GM12801 (cell line): ENCODE measurements around the gene PNPLA5.

Experiments used
- CTCF ChIP-seq: IDR thresholded peaks from one replicate; pipeline ENCODE4 v1.5.1; 2011; ENCODE audit warnings: control low read depth; ENCODE audit not compliant: insufficient read length; ENCODE audit errors: extremely low read depth

PNPLA5 gene

GRCh38 chr22:43889860-43890253, 2.0 kb downstream of the PNPLA5 start:
- no peak for TF ChIP-seq CTCF

DNA sequence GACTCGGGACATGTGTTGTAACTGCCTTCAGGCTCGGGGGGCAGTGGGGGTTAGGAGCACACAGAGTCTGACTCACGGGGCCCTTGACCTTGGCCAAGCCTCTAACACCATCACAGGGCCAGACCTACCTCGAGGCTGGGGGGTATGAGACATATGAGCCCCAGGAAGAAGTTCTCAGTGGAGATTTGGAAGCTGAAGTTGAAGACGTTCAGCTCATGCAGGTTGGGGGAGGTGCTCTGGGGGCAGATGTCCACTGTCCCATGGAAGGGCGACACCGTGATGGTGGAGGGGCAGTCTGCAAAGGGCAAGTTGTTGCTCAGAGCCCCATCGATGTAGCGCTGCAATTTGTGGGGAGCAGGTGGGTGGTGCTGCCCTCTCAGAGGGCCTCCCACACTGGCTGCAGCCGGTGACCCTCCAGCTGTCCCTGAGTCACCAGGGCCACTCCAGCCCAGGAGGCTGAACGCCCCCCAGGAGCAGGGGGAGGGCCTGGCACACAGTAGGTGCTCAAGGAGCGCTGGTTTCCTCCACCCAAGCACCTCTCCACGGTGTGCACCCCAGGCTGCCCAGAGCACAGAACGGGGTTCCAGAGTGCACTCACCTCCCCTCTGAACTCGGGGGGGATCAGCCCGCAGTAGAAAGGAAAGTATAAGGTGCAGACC, 2.5 kb downstream of the PNPLA5 start:
- TF ChIP-seq CTCF = no peak

DNA sequence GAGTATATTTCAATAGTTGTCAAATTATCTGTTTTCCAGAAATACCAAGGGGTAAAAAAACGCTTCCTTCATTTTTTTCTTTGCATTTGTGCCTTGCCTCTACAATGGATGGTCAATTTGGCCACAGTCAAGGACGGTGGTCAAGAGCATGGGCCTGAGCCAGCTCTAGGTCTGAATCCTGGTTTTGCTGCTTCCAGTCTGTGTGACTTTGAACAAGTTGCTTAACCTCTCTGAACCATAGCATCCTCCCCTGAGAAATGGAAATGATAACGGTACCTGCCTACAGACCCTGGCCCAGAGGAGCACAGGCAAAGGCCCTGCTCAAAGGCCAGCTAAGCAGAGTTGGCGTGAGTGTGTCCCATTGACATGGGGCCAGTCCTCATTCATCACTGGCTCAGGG, 3.1 kb downstream of the PNPLA5 start:
- no peak for TF ChIP-seq CTCF

DNA sequence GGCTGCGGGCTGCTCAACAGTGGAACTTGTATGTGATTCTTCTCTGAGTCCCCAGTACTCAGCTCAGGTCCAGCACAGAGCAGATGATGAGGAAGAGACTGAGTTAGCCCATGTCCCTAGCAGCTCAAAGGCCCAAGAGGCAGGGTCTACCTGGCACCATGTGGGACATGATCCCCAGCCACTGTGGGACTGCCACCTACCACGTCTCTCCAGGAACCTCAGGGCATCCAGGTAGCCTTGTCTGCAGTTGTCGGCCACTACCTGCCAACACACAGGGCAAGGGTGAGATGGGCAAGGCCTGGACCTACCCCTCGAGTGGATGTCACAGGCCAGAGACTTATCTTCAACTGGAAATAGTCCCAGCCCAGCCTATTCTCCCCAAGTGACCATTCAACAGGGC, 4.4 kb downstream of the PNPLA5 start:
- TF ChIP-seq CTCF = no peak

DNA sequence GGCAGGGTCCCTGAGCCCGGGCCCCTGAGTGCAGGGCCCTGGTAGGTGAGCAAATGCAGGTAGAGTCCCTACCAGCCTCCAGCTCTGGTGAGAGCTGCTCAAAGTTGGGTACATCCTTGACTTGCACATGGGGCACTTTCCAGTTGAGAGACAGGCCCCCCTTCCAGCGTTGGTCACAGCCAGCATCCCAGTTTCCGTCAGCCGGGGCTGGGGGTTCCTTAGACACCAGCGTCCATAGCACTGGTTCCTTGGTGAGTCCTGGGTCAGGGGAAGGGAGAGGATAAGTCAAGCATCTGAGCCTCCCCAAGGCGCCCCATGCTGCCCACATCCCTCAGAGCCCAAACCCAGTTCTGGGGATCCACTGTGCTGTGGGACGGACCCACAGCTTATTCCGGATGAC, 5.6 kb downstream of the PNPLA5 start:
- TF ChIP-seq CTCF = no peak

DNA sequence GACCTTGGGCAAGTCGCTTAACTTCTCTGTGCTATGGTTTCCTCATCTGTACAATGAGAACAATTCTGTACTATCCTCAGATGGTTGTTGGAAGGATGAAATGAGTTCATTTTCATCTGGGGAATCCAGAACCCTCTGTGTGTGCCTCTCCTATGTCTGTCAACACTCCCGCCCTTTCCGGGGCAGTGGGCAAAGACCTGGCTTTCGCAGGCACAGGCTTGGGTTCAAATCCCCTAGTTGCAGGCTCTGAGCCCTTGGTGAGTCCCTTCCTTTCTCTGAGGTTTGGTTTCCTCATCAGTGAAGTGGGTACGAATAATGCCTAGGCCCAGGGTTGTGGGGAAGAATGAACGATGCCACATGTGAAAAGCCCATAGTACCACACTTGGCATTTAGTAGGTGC, 6.0 kb downstream of the PNPLA5 start:
- TF ChIP-seq CTCF = no peak

DNA sequence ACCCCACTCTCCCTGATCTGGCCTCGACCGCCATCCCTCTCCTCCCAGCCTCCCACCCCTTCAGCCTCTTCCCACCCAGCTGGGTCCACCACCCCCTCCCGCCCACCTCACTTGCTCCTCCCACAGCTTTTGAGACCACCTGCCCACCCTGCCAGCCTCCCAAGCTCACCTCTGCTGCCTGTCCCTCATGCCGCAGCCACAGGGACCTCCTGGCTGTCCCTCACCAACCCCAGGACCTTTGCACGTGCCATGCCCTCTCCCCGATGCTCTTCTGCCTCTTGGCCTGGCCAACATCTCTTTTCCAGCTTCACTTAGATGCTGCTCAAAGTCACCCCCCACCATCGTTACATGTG, 6.5 kb downstream of the PNPLA5 start:
- no peak for TF ChIP-seq CTCF
